HG02884 (cell line): ENCODE data around the gene ESR1.

ENCODE experiments used
- ATAC-seq: cut with Tn5 transposase; IDR thresholded peaks from one replicate; pipeline ENCODE4 v1.9.1; 2021; ENCODE audit warnings: mild to moderate bottlenecking, moderate library complexity; ENCODE audit not compliant: unreplicated experiment

The ESR1 gene

GRCh38 chr6:152091201-152091600 is 283.7 kb downstream of the ESR1 start:
- ATAC-seq = no peak

- ATAC-seq = no peak
These were observed 284.4 kb downstream of the ESR1 start for GRCh38 chr6:152091851-152092341.

GRCh38 chr6:152093711-152094110 is 286.2 kb downstream of the ESR1 start:
- ATAC-seq = no peak

- no peak for ATAC-seq
These were observed 286.8 kb downstream of the ESR1 start for GRCh38 chr6:152094276-152094675.

DNA sequence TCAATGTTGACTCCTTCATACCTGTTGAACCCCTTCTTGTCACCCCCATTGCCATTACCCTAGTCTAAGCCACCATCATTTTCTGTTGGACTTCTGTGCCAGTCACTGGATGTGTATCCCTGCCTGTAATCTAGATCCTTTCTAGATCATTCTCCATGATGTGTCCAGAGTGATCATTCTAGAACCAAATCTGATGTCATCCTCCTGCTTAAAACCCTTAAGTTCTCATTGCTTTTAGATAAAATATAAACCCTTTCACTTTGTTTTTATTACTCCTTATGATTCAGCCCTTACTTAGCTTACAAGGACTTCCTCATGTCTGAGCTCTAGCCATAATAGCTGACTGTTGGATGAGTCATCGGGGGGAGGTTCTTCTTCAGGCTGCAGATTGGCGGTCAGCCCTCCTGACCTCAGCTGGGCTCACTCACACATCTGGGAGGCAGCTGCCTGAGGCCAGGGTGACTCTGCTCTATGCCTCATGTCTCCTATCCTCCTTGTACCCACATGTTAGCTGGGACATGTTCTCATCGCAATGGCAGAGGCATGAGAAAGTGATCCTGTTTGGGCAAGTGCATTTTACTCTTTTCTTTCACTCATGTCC is 287.6 kb downstream of the ESR1 start:
- ATAC-seq = no peak

- ATAC-seq = no peak
These were observed 289.5 kb downstream of the ESR1 start for GRCh38 chr6:152096863-152097496.

DNA sequence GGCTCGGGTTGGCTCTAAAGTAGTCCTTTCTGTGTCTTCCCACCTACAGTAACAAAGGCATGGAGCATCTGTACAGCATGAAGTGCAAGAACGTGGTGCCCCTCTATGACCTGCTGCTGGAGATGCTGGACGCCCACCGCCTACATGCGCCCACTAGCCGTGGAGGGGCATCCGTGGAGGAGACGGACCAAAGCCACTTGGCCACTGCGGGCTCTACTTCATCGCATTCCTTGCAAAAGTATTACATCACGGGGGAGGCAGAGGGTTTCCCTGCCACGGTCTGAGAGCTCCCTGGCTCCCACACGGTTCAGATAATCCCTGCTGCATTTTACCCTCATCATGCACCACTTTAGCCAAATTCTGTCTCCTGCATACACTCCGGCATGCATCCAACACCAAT is 291.2 kb downstream of the ESR1 start:
- ATAC-seq = no peak

- no peak for ATAC-seq
These were observed 292.1 kb downstream of the ESR1 start for GRCh38 chr6:152099446-152100182.

DNA sequence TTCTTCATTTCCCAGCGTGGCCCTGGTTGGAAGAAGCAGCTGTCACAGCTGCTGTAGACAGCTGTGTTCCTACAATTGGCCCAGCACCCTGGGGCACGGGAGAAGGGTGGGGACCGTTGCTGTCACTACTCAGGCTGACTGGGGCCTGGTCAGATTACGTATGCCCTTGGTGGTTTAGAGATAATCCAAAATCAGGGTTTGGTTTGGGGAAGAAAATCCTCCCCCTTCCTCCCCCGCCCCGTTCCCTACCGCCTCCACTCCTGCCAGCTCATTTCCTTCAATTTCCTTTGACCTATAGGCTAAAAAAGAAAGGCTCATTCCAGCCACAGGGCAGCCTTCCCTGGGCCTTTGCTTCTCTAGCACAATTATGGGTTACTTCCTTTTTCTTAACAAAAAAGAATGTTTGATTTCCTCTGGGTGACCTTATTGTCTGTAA is 292.7 kb downstream of the ESR1 start:
- no peak for ATAC-seq

DNA sequence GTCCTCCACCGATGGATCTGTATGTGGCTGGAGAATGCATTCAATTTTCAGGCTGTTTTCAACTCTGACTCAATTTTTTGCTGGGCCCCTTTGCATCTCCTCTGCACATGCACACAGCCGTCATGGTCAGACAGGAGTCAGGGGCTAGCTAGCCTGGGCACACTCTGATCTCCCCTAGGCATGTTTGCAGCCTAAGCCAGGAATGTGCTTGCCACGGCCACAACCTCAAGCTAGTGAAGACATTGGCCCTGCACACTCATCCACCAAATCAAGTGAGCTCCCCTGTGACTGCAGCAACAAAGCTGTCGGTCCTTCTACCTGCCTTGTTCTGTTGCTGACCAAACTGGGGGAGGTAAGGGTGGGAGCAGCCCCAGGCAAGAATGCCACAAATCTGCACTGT is 300.5 kb downstream of the ESR1 start:
- no peak for ATAC-seq

- ATAC-seq = no peak
These were observed 303.7 kb downstream of the ESR1 start for GRCh38 chr6:152110886-152111820.

DNA sequence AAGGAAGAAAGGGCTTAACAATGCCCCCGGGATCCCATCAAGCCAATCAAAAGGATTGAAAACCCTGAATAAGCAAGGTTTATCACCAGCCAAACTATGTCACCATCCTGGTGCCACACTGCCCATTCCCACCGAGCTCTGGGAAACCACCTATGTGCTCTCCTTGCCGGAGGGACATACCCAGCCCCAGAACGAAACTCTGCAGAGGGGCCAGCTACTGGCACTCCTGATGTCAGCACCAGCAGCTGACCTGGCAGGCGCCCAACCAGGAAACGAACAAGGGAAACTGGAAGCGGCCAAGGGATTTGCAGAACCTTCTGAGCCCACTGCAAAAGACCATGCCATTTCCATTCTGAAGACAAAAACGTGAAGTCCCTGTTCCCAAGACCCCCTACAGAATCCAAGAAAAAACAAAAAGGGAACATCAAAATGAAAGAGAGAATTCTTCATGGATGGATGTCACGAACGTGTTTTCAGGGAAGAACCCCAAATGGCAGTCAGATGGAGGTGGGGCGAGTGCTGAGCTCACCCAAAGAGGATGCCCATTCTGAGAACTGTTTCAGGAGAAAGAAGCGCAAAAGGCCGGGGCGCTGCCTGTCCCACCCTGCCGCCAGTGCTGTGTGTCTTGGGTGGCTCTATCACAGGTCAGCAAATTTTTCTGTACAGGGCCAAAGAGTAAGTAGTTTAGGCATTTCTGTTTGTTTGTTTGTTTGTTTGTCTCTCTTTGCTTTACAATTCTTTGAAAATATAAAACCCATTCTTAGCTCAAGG is 305.2 kb downstream of the ESR1 start:
- ATAC-seq = no peak

DNA sequence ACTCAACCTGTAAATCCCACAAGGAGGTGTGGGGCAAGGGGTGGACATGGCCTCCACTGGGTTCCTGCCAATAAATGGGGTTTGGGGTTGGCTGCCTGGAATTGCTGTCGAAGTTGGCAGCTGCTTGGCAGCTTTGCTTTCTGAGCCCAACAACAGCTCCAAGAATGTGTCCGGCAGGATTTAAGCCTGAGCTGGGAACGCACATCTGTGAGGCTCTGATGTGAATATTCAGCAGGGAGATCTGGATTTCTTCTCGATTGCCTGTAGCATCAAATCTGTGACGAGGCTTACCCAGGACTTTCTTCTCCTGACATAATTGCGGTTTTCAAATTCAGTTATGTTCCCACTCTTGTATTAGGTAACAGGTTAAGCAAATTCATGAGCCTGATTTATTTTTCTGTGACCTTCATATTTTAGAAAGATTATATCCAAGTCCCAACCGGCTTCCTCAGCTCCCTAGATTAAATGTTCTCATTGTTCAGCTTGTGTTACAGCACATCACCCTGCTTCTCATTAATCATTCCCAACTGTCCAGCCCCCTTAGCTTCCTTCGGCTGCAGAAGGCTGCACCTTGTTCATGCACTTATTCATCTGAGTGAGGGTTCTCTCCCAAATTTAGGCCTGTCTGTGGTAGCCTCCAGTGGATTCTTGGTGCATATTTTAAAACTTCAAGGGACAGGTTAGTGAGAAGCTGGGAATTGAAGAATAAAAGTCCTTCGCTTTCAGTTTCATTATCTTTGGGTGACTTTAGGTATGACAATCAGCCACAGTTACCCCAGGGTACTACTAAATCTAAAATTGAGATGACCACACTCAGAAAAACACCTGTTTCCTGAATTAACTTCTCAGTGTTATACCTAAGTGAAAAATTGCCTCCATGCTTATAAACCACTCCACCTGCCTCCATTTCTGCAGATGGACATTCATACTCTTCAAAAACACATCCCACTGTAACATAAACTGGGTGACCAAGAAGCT is 310.0 kb downstream of the ESR1 start:
- ATAC-seq = peak; percentile 71

DNA sequence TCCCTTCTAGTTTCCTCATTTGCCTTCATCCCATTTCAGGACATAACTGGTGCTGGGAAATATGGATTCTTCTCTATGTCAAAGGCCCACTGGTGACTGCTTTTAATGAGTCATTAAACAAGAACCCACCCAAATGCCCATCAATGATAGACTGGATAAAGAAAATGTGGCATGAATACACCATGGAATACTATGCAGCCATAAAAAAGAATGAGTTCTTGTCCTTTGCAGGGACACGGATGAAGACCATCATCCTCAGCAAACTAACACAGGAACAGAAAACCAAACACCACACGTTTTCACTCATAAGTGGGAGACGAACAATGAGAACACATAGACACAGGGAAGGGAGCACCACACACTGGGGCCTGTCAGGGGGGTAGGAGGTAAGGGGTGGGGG is 310.7 kb downstream of the ESR1 start:
- no peak for ATAC-seq

DNA sequence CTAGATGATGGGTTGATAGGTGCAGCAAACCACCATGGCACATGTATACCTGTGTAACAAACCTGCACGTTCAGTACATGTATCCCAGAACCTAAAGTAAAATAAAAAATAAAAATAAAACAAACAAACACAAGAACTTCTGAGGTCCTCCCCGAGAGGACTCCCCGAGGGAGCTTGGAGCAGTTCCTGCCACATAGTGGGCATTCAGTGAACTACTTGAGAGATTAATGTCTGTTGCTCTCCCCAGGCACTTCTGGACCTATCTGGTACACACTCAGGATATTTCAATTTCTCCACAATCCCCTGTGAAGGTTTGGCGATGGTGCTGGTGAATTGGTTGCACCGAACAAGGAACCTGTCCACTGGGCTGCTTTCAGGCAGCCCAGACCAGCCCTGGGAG is 311.2 kb downstream of the ESR1 start:
- ATAC-seq = no peak

- no peak for ATAC-seq
These were observed 312.3 kb downstream of the ESR1 start for GRCh38 chr6:152119831-152120230.

DNA sequence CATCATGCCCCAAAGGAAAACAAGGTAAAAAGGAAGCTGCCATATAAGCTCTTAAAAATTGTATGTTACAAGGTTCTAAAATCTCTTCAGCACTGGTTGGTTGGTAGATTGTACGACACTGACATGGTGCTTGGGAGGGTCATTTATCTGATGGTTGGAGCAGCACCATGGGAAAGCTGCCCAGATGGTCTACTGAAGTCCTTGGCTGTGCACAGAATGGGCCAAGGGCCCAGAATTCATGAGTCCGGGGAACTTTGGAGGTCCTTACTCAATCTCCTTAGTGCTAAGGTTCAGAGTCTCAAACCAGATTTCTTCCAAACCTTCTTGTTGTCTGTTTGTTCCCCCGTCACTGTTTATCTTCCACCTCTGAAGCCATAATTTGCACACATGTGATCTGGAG is 314.4 kb downstream of the ESR1 start:
- no peak for ATAC-seq

- ATAC-seq = no peak
These were observed 315.0 kb downstream of the ESR1 start for GRCh38 chr6:152122434-152122833.

DNA sequence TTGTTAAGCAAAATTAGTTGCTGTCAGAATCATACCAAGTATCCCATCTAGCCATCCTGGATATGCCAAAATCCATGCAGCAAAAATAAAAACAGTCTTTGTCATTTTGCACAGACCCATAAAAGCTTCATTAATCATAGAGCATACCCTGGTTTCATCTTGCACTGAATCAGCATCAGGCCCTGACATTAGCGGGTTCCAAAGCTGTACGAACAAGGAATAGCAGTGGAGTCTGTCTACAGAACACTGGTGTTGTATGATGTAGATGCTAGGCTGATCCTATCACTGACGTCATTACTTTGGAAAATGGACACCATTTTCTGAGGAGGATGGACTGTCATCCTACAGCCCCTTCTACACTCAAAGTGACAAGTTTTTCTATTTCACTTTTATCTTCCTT is 315.6 kb downstream of the ESR1 start:
- no peak for ATAC-seq
